GM12891 (cell line): Measurements from ENCODE around the gene ARHGAP18.

Experiments used
- PAX5 ChIP-seq: IDR thresholded peaks from 2 replicates; pipeline ENCODE4 v1.6.1; 2011; ENCODE audit warnings: low read length, moderate library complexity, mild to moderate bottlenecking; ENCODE audit not compliant: insufficient read depth, severe bottlenecking
- POLR2A ChIP-seq: IDR thresholded peaks from 2 replicates; pipeline ENCODE4 v1.6.1; 2011; ENCODE audit warnings: low read depth, low read length, control low read depth
- POLR2AphosphoS5 ChIP-seq: IDR thresholded peaks from 2 replicates; pipeline ENCODE4 v1.6.1; 2011; ENCODE audit warnings: low read depth, low read length, control low read depth
- SPI1 ChIP-seq: IDR thresholded peaks from 2 replicates; pipeline ENCODE4 v1.6.1; 2011; ENCODE audit warnings: low read depth, low read length, control low read depth
- TAF1 ChIP-seq: IDR thresholded peaks from 2 replicates; pipeline ENCODE4 v1.6.1; 2011; ENCODE audit warnings: low read depth, low read length, control low read depth

DNA sequence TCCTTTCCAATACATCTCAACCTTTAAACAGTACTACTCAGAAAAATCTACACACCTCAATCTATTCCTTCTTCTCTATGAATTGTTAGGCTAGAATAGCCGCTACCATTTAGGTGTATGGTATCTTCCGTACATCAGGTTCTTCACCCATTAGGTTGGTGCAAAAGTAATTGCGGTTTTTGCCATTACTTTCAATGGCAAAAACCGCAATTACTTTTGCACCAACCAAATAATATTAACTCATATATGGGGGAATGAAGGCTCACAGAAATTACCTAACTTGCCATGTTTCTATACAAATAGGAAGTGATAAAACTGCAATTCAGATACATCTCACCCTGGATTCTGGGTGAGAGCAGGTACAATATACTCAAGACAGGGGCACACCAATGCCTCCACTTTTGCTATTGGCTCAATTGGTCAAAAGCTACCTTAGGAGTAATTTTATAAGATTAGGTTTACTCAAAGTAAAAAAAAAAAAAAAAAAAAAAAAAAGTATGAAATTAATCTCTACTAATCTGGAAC is 37.7 kb upstream of the ARHGAP18 start:
- TF ChIP-seq POLR2A = no peak
- TF ChIP-seq POLR2AphosphoS5 = no peak
- TF ChIP-seq PAX5 = no peak
- TF ChIP-seq TAF1 = no peak
- TF ChIP-seq SPI1 = no peak
